GM21526 (cell line): Measurements from ENCODE around the gene STRIT1.
"Not testable (repeated sequence)": the region's sequence is repeated elsewhere in the genome, so short reads cannot be mapped to it uniquely, and the experiment has no call there.

Experiments
- ATAC-seq: cut with Tn5 transposase; IDR thresholded peaks from one replicate; pipeline ENCODE4 v1.9.1; 2021; ENCODE audit warnings: moderate library complexity; ENCODE audit not compliant: unreplicated experiment, low FRiP score

STRIT1 gene

DNA sequence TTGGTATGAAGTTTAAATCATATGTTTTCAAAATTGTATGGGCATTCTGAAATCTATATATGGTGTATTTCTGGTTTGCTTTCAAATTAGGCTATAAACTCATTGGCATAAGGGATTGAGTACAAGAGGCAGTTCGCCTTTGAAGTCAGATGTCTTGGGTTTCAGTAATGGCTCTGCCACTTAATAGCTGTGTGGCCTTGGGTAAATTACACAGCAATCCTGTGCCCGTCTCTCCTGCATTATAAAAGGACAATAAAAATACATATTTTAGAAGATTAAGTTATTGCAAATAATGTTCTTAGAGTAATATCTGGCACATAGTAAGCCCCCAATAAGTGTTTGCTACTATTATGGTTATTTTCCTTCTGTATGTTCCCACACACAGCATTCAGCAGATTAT is 20.4 kb upstream of the STRIT1 start:
- no peak for ATAC-seq

DNA sequence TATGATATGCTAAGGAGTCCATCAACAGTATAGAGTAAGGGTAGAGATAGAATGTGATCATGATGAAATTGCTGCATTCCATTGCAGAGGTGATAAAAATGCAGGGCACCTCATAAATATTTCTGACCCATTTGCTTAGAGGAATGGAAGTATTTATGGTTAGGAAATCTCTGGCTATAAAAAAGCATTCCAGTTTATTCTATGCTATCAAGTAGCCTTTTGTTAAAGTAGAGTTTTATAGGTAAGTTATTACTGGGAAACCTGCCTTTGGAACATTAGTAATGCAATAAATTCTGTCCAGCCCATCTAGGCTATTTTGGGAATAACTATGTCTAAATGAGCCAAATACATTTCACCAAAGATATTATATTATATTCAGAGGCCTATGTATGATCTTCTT is 19.8 kb upstream of the STRIT1 start:
- ATAC-seq: no peak

DNA sequence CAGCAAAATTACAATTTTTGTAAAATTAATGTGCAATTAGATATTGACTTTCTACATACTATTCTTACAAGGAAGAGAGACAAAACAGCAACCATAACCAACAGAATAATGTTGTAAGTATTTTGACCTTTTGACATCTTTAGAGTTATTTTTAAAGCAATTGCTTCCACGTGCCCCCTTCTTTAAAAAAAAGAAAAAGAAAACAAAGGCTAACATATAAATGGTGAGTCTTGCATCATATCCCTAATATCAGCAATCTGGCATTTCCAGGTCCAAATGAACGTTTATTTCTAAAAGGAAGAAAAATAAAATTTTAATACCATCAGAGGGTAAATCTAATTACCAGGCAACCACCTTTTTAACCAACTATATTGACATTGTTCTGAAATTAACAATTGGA is 19.3 kb upstream of the STRIT1 start:
- ATAC-seq: no peak

DNA sequence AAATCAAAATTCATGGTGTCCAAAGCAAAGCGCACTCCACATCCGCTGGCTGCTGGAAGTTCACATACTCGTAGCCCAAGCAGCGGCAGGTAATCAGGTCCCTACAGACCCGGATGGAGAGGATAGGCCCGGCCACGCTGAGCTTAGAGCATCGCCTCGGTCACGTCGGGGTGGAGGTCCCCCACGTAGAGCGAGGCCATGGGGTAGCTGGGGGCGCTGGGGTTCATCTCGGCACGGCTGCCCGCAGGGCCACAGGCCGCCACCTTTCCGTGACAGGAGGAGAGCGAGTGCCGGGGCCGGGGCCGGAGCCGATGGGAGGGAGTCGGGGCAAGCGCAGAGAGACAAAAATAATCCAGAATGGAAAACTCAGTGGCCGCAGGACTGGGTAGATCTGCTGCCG is 16.1 kb upstream of the STRIT1 start:
- ATAC-seq: no peak

DNA sequence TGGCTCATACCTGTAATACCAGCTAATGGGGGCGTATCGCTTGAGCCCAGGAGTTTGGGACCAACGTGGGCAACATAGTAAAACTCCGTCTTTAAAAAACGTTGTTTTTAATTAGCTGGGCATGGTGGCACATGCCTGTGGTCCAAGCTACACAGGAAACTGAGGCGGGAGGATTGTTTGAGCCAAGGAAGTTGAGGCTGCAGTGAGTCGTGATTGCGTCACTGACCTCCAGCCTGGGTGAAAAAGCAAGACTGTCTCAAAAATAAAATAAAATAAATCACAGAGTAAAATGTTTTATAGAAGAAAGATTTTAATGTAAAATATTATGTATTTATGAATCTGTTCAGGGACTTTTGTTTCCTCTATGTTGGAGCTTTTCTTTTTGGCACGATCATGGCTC is 15.3 kb upstream of the STRIT1 start:
- ATAC-seq: no peak

DNA sequence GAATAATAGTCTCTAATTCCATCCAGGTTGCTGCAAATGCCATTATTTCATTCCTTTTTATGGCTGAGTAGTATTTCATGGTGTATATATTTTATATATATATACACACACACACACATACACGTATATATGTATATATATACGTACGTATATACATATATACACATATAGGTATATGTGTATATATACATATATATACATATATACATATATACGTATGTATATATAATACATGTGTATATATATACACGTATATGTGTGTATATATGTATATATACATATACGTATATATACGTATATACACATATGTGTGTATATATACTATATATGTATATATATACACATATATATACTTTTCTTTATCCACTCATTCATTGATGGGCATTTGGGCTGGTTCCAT is 13.7 kb upstream of the STRIT1 start:
- ATAC-seq: no peak

DNA sequence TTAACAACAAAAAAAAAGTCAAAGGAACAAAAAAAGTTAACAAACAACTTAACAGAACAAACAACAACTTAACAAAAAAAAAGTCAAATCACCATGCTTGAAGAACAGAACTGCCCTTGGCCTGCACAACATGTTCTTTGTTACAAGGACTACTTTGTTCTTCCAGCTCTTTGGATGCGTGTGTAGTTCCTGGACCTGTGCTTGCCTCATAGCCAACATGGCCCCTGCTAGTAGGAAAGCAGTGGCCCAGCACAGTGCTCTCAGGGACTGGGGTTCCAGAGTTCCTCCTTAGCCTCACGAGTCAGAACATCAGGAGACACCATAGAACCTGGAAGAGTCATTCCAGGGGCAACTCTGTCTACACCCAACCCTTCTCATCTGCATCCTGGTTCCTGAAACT is 10.9 kb upstream of the STRIT1 start:
- no peak for ATAC-seq

DNA sequence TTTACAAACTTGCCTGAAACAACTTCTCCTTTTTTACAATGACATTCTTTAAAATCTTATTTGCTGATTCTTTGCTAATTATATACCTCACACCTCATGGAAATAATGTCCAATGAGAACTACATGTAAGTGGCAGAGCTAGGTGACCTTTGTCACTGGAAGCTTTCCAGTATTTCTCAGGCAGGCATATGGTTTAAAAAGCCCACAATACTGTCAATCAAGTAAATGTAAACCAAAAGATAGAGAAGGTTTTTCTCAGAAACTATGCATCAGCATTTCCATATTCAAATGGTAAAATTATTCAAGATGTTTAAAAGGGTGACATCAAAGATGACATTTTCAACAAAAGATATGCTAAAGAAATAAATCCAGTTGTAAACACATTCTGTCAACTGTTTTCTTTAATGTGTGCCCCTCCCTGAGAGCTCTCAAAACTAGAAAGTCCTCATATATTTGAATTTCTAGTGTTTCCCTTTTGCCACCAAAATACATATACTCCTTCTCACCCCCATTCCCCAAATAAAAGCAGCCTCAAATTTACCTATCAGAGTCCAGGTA is 10.1 kb upstream of the STRIT1 start:
- ATAC-seq: no peak

DNA sequence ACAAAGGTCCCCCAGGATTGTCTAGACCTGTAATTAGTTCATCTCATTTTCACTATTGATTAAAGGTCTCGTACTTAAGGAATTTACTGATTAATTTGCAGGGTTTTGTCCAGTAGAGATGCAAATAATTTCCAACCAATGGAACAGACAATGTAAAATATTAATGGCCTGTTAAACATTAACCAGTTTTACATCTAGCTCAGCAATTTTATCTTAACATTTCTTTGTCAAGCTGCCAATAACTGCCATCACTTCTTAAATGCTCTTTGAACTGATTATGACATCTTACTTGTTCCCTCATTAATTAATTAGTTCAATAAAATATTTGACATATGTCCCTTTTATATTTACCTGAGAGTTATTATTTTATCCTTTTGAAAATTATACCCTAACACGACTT is 9.4 kb upstream of the STRIT1 start:
- ATAC-seq: no peak

DNA sequence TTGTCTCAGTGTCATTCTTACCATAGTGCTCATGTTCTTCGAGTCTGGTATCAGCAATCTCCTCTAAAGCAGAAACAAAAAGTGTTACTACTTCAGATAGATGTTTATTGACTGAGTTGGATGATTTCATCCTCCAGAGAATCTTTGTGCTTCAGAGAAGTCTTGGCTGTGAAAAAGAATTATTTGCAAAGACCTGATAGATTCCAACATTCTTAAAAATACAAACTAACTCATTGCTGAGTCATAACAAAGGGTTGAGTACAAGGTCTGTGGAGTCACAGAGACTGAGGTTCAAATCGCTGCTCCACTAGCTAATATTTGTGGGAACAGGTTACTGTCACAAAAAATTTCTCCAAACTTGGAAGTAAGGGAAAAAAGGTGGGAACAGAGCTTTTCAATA is 9.0 kb upstream of the STRIT1 start:
- ATAC-seq: no peak

DNA sequence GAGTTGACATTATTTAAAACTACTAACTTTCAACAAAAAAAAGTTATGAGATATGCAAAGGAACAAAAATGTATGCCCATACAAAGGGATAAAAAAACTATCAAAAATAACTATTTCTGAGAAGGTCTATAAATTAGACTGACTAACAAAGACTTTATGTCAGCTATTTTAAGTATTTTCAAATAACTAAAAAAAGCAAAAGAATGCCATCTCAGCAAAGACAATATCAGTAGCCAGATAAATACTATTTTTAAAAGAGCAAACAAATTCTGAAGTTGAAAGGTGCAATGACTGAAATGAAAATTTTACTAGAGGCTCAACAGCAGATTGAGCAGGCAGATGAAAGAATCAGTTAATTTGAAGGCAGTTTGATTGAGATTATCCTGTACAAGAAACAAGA is 3.6 kb upstream of the STRIT1 start:
- no peak for ATAC-seq

DNA sequence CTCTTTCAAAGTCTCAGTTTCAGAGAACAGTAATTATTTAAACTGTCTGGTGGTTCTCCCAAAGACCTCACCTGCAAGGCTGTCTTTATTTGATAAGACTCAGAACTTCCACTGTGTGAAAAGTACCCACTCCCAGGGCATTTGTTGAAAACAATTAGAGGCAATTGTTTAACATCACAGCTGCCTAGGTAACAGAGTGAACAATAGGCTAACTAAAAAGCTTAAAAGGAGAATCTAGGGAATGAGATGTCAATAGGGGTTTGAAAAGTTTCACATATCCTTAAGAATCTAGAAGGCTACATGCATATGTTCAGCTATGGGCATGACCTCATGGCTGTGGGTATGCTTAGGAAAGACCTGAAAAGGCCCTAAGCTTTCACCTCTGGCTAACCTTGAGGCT is 2.9 kb upstream of the STRIT1 start:
- ATAC-seq: no peak

DNA sequence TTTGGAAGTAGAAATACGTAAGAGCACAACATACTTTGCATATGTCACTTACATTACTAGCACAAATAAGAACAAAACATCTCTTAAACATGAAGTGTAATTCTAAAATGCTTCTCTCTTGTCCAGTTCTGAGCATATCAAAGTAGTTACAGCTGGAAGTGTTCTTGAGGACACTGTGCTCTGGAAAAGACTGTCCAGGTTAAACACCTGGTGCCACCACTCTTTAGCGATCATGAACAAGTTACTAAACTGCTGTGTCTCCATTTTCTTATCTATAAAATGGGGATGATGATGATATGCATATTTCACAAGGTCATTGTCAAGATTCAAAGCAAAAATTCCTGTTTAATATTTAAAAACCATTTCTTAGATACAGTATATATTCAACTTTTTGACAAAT is 790 bp downstream of the STRIT1 start:
- ATAC-seq: no peak

DNA sequence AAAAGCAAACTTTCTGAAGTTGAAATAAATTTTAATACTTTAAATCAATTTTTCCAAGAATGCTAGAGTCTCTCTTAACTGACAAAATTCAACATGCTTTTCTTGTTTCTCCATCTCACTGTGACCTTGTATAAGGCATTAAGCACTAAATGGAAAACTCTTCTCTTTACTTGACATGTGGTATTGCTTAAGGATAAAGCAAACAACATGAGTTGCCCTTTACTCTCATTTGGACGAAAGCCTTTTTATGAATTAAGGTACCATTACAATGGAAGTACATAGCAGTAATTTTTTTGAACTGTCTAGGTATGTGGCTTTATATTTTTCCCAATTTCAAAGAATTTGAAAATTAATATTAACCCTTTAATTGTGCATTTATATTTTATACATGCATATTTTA is 1.4 kb downstream of the STRIT1 start:
- ATAC-seq: no peak

DNA sequence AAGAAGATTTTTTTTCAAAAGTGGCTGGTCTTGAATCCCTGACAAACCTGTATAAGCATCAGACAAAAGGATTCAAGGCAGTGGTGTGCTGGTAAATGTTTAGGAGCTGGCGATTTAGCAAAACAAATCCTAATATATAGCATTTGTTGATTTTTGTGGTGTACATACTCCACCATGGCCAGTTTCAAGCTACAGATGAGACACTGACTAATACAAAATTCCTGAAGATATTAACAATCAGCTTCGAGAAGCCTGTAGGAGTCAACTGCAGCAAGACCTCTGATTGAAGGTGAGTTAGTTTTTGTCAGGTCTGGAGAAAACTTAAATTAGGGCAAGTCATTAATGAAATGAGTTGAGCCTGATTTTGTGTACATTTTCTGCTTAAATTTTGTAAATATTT is 6.7 kb downstream of the STRIT1 start:
- no peak for ATAC-seq

DNA sequence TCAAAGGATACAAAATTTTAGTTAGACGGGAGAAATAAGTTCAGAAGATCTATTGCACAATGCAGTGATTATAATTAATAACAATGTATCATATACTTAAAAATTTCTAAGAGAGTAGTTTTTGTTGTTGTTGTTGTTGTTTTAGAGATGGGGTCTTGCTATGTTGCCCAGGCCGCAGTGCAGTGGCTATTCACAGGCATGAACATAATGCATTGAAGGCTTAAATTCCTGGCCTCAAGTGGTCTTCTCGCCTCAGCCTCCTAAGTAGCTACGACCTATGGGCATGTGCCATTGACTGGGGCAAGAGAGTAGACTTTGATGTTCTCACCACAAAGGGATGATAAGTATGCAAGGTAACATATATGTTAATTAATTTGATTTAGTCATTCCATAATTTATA is 7.5 kb downstream of the STRIT1 start:
- no peak for ATAC-seq

DNA sequence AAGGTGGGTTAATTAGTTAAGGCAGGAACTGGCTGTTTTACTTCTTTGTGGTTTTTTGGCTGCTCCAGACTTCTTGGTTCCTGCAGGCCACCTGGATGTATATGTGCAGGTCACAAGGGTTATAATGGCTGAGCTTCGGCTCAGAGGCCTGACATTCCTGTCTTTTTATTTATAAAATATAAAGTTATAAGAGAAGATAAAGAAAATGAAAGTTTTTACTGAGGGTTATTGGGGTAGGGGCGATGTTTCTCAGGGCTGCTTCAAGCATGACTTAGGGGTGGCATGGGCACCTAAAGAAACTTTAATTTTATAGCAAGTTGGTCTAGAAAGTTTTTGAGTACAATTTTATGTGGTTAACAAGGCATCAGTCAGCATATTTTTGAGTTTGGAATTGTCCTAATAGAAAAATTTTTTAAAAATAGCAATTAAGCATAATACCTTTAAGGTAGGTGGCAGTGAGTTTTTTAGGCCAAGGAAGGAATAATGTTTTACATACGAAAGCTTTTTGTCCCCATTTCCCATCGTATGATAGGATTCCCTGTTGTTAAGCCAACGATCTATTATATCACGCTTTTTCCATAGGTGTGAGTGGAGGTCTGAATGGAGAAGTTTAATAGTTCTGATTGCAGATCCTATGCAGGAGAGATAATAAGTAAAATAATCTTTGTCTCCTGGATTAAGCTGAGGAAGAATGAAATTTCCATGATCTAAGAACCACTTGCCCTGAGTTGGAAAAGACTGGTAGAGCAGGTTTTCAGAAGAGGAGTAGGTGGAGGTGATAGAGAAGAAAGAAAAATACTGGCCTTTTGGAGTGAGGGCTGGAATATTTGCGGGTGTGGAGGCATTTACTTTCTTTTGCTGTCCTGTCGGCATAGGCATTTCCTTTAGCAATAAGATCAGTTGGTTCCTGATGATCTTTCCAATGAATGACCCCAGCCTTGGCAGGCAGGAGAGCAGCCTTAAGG is 10.1 kb downstream of the STRIT1 start:
- ATAC-seq: no peak

DNA sequence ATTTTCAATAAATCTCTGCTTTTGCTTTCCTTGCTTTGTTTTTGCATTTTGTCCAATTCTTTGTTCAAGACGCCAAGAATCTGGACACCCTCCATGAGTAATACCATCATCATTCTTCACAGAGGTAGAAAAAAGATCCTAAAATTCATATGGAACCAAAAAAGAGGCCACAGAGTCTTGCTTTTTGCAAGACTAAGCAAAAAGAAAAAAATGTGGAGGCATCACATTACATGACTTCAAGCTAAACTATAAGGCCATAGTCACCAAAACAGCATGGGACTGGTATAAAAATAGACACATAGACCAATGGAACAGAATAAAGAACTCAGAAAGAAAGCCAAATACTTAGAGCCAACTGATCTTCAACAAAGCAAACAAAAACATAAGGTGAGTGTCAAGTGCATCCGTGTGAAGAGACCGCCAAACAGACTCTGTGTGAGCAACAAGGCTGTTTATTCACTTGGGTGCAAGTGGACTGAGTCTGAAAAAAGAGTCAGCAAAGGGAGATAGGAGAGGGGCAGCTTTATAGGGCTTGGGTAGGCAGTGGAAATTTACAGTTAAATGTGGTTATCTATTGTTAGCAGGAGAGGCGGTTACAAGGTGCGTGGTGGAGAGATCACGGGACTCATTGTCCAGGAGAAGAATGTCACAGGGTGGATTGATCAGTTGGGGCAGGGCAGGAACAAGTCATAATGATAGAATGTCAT is 10.9 kb downstream of the STRIT1 start:
- ATAC-seq: no peak

DNA sequence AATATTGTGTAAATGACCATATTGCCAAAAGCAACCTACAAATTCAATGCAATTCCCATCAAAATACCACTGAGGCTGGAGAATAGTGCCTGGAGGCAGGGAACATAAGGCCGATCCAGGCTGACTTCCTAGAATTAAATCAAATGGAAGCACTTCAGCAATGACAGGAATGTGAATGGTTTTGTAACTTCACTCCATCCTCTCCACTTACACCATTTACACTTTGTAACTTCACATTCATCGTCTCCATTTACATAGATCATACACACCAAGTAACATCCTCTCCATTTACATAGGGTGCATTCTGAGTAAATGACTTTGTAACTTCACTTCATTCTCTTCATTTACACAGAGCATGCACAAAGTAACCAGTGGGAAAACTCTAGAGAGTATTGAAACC is 11.6 kb downstream of the STRIT1 start:
- ATAC-seq: no peak

DNA sequence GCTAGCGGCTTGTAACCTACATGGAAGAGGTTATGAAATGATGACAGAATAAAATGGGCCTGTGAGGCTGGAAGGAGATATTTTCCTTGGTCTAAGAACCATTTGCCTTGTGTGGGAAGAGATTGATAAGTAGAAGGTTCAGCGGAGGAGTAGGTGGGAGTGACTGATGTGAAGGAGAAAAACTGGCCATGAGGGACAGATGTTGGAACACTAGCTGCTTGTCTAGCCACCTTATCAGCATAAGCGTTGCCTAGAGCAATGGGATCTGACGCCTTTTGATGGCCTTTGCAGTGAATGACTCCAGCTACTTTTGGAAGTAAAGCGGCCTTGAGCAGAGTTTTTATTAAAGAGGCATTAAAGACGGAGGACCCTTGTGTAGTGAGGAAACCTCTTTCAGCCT is 17.4 kb downstream of the STRIT1 start:
- not testable (repeated sequence) for ATAC-seq

DNA sequence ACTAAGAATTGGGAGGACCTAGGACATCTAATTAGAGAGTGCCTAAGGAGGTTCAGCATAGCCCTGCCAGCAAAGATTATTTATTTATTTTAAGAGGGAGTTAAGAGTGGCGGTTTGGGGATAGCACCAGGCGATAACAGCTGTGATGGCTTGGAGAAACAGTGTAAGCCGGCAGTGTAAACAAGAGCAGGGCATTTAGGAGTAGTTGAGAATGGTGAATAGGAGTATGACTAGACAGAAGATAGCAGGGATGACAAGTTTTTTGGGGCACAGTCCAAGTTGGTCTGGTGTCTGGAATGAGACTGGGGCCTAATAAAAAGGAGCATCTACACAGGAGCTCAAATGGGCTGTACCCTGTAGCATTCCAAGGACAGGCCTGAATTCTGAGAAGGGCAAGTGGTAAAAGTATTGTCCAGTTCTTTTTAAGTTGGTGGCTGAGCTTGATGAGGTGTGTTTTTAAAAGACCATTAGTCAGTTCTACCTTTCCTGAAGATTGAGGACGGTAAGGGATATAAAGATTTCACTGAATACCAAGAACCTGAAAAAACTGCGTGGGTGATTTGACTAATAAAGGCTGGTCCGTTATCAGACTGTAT is 18.2 kb downstream of the STRIT1 start:
- not testable (repeated sequence) for ATAC-seq
